Breast epithelium (tissue), 3 donors: ENCODE results near the gene CCDC121.

ENCODE experiments used
- CTCF ChIP-seq, 3 donors: fragments of 450-650 bp; IDR thresholded peaks; one replicate each; pipeline ENCODE4 v1.5.1; 2016 to 2017; ENCODE audit warnings: antibody characterized with exemption in 3 of 3, mild to moderate bottlenecking in 3 of 3, moderate library complexity in 3 of 3
- POLR2A ChIP-seq: fragments of 450-650 bp; IDR thresholded peaks from one replicate; pipeline ENCODE4 v1.6.1; 2016; ENCODE audit warnings: antibody characterized with exemption, mild to moderate bottlenecking, moderate library complexity

- TF ChIP-seq CTCF (IDR thresholded peaks at IDR 0.05): no peak
- TF ChIP-seq POLR2A: no peak
Observed at GRCh38 chr2:27671235-27671634, 42.4 kb upstream of the CCDC121 start.
